KMS-11 (cell line): ENCODE results near the gene MPPED1.

Source experiments
- H2AFZ ChIP-seq: fragments of 200-600 bp; sonication (generic); 2 replicates; pipeline ENCODE4 v1.6.1; 2016; ENCODE audit warnings: antibody characterized with exemption, mixed run types, low read depth
- H3K27ac ChIP-seq: fragments of 200-600 bp; sonication (generic); 2 replicates; pipeline ENCODE4 v1.6.1; 2016; ENCODE audit warnings: mild to moderate bottlenecking, mixed run types
- H3K27me3 ChIP-seq: fragments of 200-600 bp; sonication (generic); 2 replicates; pipeline ENCODE4 v1.6.1; 2017; ENCODE audit warnings: mild to moderate bottlenecking, low read depth, mixed run types, moderate library complexity; ENCODE audit not compliant: insufficient read depth
- H3K36me3 ChIP-seq: fragments of 200-600 bp; sonication (generic); 2 replicates; pipeline ENCODE4 v1.6.1; 2017; ENCODE audit warnings: mild to moderate bottlenecking, mixed run types; ENCODE audit not compliant: insufficient read depth
- H3K4me1 ChIP-seq: fragments of 200-600 bp; sonication (generic); 2 replicates; pipeline ENCODE4 v1.6.1; 2016; ENCODE audit warnings: mild to moderate bottlenecking, low read depth, mixed run types; ENCODE audit not compliant: poor library complexity, severe bottlenecking
- H3K4me2 ChIP-seq: fragments of 200-600 bp; sonication (generic); 2 replicates; pipeline ENCODE4 v1.7.0; 2016; ENCODE audit warnings: mild to moderate bottlenecking, mixed run types
- H3K4me3 ChIP-seq: fragments of 200-600 bp; sonication (generic); IDR thresholded peaks from 2 replicates; pipeline ENCODE4 v1.6.1; 2017; ENCODE audit warnings: low read depth, low read length, mixed read lengths; ENCODE audit not compliant: insufficient read depth
- H3K79me2 ChIP-seq: fragments of 200-600 bp; sonication (generic); 2 replicates; pipeline ENCODE4 v1.6.1; 2016; ENCODE audit warnings: low read depth, mixed run types; ENCODE audit not compliant: insufficient read depth
- H3K9ac ChIP-seq: fragments of 200-600 bp; sonication (generic); 2 replicates; pipeline ENCODE4 v1.6.1; 2016; ENCODE audit warnings: mild to moderate bottlenecking, mixed run types
- H4K20me1 ChIP-seq: fragments of 200-600 bp; sonication (generic); 2 replicates; pipeline ENCODE4 v1.6.1; 2016; ENCODE audit warnings: mild to moderate bottlenecking, mixed run types; ENCODE audit not compliant: insufficient read depth
- TF ChIP-seq, protein P1 (sequence below): fragments of 200-600 bp; sonication (generic); conservative IDR thresholded peaks from 2 replicates; pipeline ENCODE4 v1.6.1; 2017; ENCODE audit warnings: low read depth, mild to moderate bottlenecking, antibody characterized with exemption, low read length, moderate library complexity, mixed read lengths

MPPED1 gene

GRCh38 chr22:43543522-43544288, 131.9 kb downstream of the MPPED1 start:
- TF ChIP-seq, protein P1, sequence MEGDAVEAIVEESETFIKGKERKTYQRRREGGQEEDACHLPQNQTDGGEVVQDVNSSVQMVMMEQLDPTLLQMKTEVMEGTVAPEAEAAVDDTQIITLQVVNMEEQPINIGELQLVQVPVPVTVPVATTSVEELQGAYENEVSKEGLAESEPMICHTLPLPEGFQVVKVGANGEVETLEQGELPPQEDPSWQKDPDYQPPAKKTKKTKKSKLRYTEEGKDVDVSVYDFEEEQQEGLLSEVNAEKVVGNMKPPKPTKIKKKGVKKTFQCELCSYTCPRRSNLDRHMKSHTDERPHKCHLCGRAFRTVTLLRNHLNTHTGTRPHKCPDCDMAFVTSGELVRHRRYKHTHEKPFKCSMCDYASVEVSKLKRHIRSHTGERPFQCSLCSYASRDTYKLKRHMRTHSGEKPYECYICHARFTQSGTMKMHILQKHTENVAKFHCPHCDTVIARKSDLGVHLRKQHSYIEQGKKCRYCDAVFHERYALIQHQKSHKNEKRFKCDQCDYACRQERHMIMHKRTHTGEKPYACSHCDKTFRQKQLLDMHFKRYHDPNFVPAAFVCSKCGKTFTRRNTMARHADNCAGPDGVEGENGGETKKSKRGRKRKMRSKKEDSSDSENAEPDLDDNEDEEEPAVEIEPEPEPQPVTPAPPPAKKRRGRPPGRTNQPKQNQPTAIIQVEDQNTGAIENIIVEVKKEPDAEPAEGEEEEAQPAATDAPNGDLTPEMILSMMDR = no peak
- no peak overlapping the region for H3K9ac ChIP-seq
- no peak overlapping the region for H2AFZ ChIP-seq
- peaks cover 2% of the 10 kb centered on the region; the same call in 1 of the 2 replicates for H3K27me3 ChIP-seq
- no peak overlapping the region for H3K4me3 ChIP-seq
- H3K4me1 ChIP-seq = no peaks in the 10 kb centered on the region
- H3K36me3 ChIP-seq = no peaks in the 10 kb centered on the region
- no peaks in the 10 kb centered on the region for H3K79me2 ChIP-seq
- H3K27ac ChIP-seq = no peak overlapping the region
- H3K4me2 ChIP-seq = no peak overlapping the region
- no peaks in the 10 kb centered on the region for H4K20me1 ChIP-seq

DNA sequence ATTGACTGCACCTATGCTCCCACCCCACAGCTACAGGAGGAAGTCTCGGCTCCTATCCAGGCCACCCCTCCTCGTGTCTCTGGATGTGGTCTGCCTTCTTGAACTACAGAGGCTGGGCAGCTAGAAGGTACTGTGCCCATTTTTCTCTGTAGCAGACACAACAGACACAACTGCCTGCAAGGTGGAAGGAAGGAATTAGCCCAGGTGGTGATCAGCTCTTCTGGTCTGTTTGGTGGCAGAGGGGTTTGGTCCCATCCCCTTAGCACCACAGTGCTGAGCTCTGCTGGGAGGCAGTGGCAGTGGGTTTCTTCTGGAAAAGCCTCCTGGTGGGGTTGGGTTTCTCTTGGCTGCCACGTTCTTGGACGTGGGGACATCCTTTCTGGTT, 132.5 kb downstream of the MPPED1 start:
- Histone ChIP-seq H3K9ac (no peak overlapping the region), H3K4me2 (no peak overlapping the region), H2AFZ (no peak overlapping the region), H3K4me3 (no peak overlapping the region), H3K36me3 (no peaks in the 10 kb centered on the region), H3K4me1 (no peaks in the 10 kb centered on the region), H3K79me2 (no peaks in the 10 kb centered on the region), H3K27me3 (peaks cover 2% of the 10 kb centered on the region; the same call in 1 of the 2 replicates), H3K27ac (no peak overlapping the region), H4K20me1 (no peaks in the 10 kb centered on the region)
- TF ChIP-seq, protein P1 = no peak

- no peaks in the 10 kb centered on the region for H3K36me3 ChIP-seq
- peaks cover 2% of the 10 kb centered on the region; the same call in 1 of the 2 replicates for H3K27me3 ChIP-seq
- H3K4me1 ChIP-seq = no peaks in the 10 kb centered on the region
- no peaks in the 10 kb centered on the region for H4K20me1 ChIP-seq
- no peak overlapping the region for H2AFZ ChIP-seq
- no peak overlapping the region for H3K27ac ChIP-seq
- no peak overlapping the region for H3K4me2 ChIP-seq
- TF ChIP-seq, protein P1 = no peak
- no peaks in the 10 kb centered on the region for H3K79me2 ChIP-seq
- H3K9ac ChIP-seq = no peak overlapping the region
- no peak overlapping the region for H3K4me3 ChIP-seq
Observed at GRCh38 chr22:43546186-43546585, 134.4 kb downstream of the MPPED1 start.

- H3K27ac ChIP-seq = no peak overlapping the region
- H4K20me1 ChIP-seq = no peaks in the 10 kb centered on the region
- no peak overlapping the region for H3K4me2 ChIP-seq
- H3K79me2 ChIP-seq = no peaks in the 10 kb centered on the region
- H3K4me3 ChIP-seq = no peak overlapping the region
- H3K27me3 ChIP-seq = peaks cover 2% of the 10 kb centered on the region; the same call in 1 of the 2 replicates
- TF ChIP-seq, protein P1 = no peak
- H3K36me3 ChIP-seq = no peaks in the 10 kb centered on the region
- no peak overlapping the region for H2AFZ ChIP-seq
- no peak overlapping the region for H3K9ac ChIP-seq
- H3K4me1 ChIP-seq = no peaks in the 10 kb centered on the region
Observed at GRCh38 chr22:43550024-43550620, 138.3 kb downstream of the MPPED1 start.
